Adrenal gland (tissue), 12 donors: Measurements from ENCODE around the gene CAB39. TPM values are rescaled to one million over a fixed set of nuclear protein-coding genes. Genes with fewer than 3 reads are reported as not detected.
A peak's percentile ranks its signal among the peaks of the same experiment; 100 is the strongest.

ENCODE experiments used
- DNase-seq, 7 donors: peaks; one replicate each; pipeline ENCODE4 v3.0.0-alpha.2; 2019 to 2020
- H3K27ac ChIP-seq, 5 donors: fragments of 200-600 bp; sonication (generic) in 4 of 5; 1 replicate in 3 of 5; 2 replicates in 2 of 5; pipeline versions ENCODE4 v1.5.1 to v1.8.0; 2016 to 2020; ENCODE audit warnings: mild to moderate bottlenecking in 1 of 5
- H3K27me3 ChIP-seq: fragments of 200-600 bp; 2 replicates; pipeline ENCODE4 v1.8.0; 2021
- H3K36me3 ChIP-seq, 2 donors: fragments of 200-600 bp; replicated peaks in 1 of 2; 1 replicate in 1 of 2; 2 replicates in 1 of 2; pipeline versions ENCODE4 v1.5.1 to v1.8.0; 2018 to 2022
- H3K4me1 ChIP-seq, 2 donors: fragments of 200-600 bp; replicated peaks in 1 of 2; 1 replicate in 1 of 2; 2 replicates in 1 of 2; pipeline versions ENCODE4 v1.5.1 to v1.8.0; 2018 to 2021
- H3K4me3 ChIP-seq, 4 donors: fragments of 200-600 bp; sonication (generic) in 3 of 4; one replicate each; pipeline ENCODE4 v1.5.1; 2016 to 2018
- H3K9me3 ChIP-seq, 3 donors: fragments of 200-600 bp; sonication (generic) in 1 of 3; replicated peaks in 1 of 3; 1 replicate in 2 of 3; 2 replicates in 1 of 3; pipeline versions ENCODE4 v1.5.1 to v1.8.0; 2016 to 2021
- CTCF ChIP-seq, 6 experiments: fragments of 450-650 bp in 4 of 6; fragments of 200-600 bp in 2 of 6; sonication (generic) in 1 of 6; IDR thresholded peaks; 1 replicate in 5 of 6; 2 replicates in 1 of 6; pipeline versions ENCODE4 v1.5.1 to v1.8.0; 2016 to 2021; ENCODE audit warnings: antibody characterized with exemption in 6 of 6, mild to moderate bottlenecking in 2 of 6, moderate library complexity in 1 of 6
- POLR2A ChIP-seq, 2 donors: fragments of 450-650 bp; IDR thresholded peaks; one replicate each; pipeline ENCODE4 v1.6.1; 2017; ENCODE audit warnings: antibody characterized with exemption in 2 of 2, mild to moderate bottlenecking in 2 of 2, moderate library complexity in 1 of 2
- WGBS, 4 donors: extraction: QIAGEN DNeasy Blood & Tissue Kit in 2 of 4; methylation state at CpG; one replicate each; pipeline versions ENCODE4 v1.1.5 to v1.1.7; 2013 to 2017; 5-methylcytosine and 5-hydroxymethylcytosine counted together
- intact Hi-C, 2 donors: fragments of 100-400 bp; cut with DNase I; formaldehyde crosslinking; loops; one replicate each; pipeline versions ENCODE4 v1.14.1 to v1.15.0; 2022 to 2023
- polyA plus RNA-seq, 3 donors: library from polyadenylated mRNA; stranded (reverse); fragments of 200-250 nt in 2 of 3; fragments of 350-450 nt in 1 of 3; fragmentation: Illumina TruSeq in 1 of 3; extraction: RNeasy Lipid Tissue Mini Kit (QIAGEN cat#74804) in 1 of 3; gene quantifications; one replicate each; pipeline ENCODE4 v1.2.3, GENCODE V29; 2013 to 2014
- total RNA-seq, 9 donors: library from RNA; depleted of rRNA in 4 of 9; stranded (reverse); fragments of >200 nt in 4 of 9; fragments of 120-200 nt in 1 of 9; fragmentation: NEBNext Ultra II Directional in 1 of 9; extraction: Animal tissue kit (Norgen Biotek cat#: 25700) in 1 of 9; gene quantifications; one replicate each; pipeline versions ENCODE4 v1.1.0 to v1.2.4, GENCODE V29; 2013 to 2023
- donor health status: healthy with polysubstance abuse.
- donor health status: Bipolar disorder and iron deficiency.
- donor health status: DM: yes; HTN: yes; CAD: no.
- donor health status: DM: no; HTN: no; CAD: no.
- donor health status: DM: no; HTN: no; CAD: no.
- donor health status: DM: yes; HTN: yes; CAD: no.

The CAB39 gene
- total and polyA plus RNA-seq, 12 donors, result 10.5 to 96.1 (median 55.5) TPM

GRCh38 chr2:230847883-230848388, 135.3 kb downstream of the CAB39 start:
- H3K4me1 ChIP-seq, result no peaks in the 10 kb centered on the region
- no peaks in the 10 kb centered on the region for H3K27me3 ChIP-seq
- H3K4me3 ChIP-seq, result no peak overlapping the region
- 9 to 11% (median 10%) methylated on average over 20 to 32 of the region's 32 CpGs for WGBS, 4 donors
- no peak for TF ChIP-seq POLR2A (IDR thresholded peaks at IDR 0.05)
- peak; percentile 63 to 91 (median 84) for TF ChIP-seq CTCF (IDR thresholded peaks at IDR 0.05)
- DNase-seq, result peak; percentile 80 to 93 (median 90)
- no peak overlapping the region for H3K27ac ChIP-seq
- no peaks in the 10 kb centered on the region for H3K36me3 ChIP-seq
- intact Hi-C loops, result loop anchor here (5.0 kb wide), 2 partner anchors 139 to 144 kb away; no protein-coding TSS in a partner anchor
- no peaks in the 10 kb centered on the region for H3K9me3 ChIP-seq

DNA sequence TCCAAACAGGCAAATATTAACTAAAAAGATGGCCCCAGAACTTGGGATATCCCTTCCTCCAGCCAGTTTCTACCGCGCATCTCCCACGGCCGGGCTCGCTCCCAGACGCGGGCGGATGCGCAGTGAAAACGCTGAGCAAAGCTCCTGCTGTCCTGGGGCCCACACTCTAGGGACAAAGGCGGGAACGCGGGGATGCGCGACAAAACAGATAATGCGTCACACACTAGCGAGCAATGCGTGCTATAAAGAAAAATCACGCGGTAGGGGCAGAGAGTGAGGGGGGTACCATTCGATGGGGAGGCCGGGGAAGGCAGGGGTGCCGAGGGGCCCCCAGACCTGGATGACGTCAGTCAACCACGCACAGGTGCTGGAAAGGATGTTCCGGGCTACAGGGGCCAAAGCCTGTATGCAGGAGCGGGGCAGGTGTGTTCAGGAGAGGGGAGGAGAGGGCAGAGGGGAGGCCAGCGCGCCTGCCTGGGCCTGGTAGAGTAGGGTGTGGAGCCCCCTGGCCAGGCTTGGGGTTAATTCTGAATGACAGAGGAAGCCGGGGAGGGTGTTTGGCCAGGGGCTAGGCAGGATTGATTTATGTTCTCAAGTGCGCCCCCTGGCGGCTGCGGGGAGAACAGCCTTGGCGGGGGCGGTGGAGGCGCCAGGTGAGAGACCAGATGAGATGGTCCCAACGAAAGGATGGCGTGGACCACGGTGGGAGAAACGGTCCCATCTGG, 137.2 kb downstream of the CAB39 start:
- peak in 4 of 7 donors; percentile 42 to 76 (median 62) for DNase-seq
- WGBS, 4 donors, result 61 to 65% (median 64%) methylated on average over 38 to 40 of the region's 40 CpGs
- intact Hi-C loops, result loop anchor here (5.0 kb wide), 2 partner anchors 138 to 143 kb away; no protein-coding TSS in a partner anchor

DNA sequence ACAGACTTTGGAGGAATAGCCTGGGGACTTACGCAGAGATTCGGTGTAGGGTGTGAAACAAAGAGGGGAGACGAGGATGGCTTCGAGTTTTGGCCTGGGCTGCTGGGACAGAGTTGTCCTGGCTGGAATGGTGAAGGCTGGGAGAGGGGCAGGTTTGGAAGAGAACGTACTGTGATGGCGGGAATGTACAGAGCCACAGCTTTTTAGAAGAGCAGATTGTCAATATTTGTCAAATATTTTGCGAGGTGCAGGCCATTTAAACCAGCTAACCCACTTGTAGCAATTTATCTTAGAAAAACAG, 137.7 kb downstream of the CAB39 start:
- no peak overlapping the region for H3K27ac ChIP-seq
- no peaks in the 10 kb centered on the region for H3K9me3 ChIP-seq
- no peaks in the 10 kb centered on the region for H3K27me3 ChIP-seq
- peak in 2 of 6 experiments; percentile 4 to 27 for TF ChIP-seq CTCF (IDR thresholded peaks at IDR 0.05)
- no peak for TF ChIP-seq POLR2A (IDR thresholded peaks at IDR 0.05)
- no peak overlapping the region for H3K4me3 ChIP-seq
- no peaks in the 10 kb centered on the region for H3K4me1 ChIP-seq
- no peak for DNase-seq
- intact Hi-C loops, result no loop called here
- 63 to 73% (median 64%) methylated on average over 7 of the region's 7 CpGs for WGBS, 4 donors
- H3K36me3 ChIP-seq, result no peaks in the 10 kb centered on the region

More for the DNA sequence above, 137.2 kb downstream of the CAB39 start:
- no peaks in the 10 kb centered on the region for H3K36me3 ChIP-seq
- no peak overlapping the region for H3K27ac ChIP-seq
- H3K4me3 ChIP-seq, result no peak overlapping the region
- no peaks in the 10 kb centered on the region for H3K27me3 ChIP-seq
- H3K9me3 ChIP-seq, result no peaks in the 10 kb centered on the region
- no peaks in the 10 kb centered on the region for H3K4me1 ChIP-seq
- TF ChIP-seq CTCF (IDR thresholded peaks at IDR 0.05) (peak; percentile 48 to 79 (median 69)), POLR2A (IDR thresholded peaks at IDR 0.05) (no peak)

DNA sequence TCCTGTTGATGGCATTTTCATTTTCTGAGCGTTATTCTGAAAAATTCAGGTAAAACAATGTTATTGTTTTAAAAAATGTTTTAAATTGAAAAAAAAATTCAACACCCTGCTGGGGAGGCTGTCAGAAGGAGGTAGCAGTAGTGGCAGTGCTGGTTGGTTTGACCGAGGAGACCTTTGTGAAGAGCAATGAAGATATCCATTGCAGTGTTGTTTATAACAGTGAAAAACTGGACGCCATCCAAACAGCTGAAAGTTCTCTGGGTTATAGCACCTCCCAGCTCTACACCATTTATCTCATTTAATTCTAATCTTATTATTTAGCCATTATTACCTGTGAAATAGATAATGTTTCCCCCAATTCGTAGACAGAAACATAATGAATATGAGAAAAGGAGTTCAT, 139.5 kb downstream of the CAB39 start:
- 82 to 86% (median 83%) methylated on average over 4 of the region's 4 CpGs for WGBS, 4 donors
- no peak overlapping the region for H3K4me3 ChIP-seq
- TF ChIP-seq CTCF (IDR thresholded peaks at IDR 0.05) (no peak), POLR2A (IDR thresholded peaks at IDR 0.05) (no peak)
- H3K27ac ChIP-seq, result no peak overlapping the region
- no peak for DNase-seq
- H3K36me3 ChIP-seq, result no peaks in the 10 kb centered on the region
- H3K9me3 ChIP-seq, result no peaks in the 10 kb centered on the region
- no peaks in the 10 kb centered on the region for H3K4me1 ChIP-seq
- no peaks in the 10 kb centered on the region for H3K27me3 ChIP-seq
- intact Hi-C loops, result no loop called here
